H1 (cell line): ENCODE measurements around the gene FDPS. TPM values are rescaled to one million over a fixed set of nuclear protein-coding genes. Genes with fewer than 3 reads are reported as not detected.

Source experiments
- POLR2A ChIP-seq, 2 experiments: IDR thresholded peaks; 1 replicate in 1 of 2; 2 replicates in 1 of 2; pipeline ENCODE4 v1.6.1; 2011; ENCODE audit warnings: low read depth in 2 of 2, low read length in 2 of 2, mild to moderate bottlenecking in 2 of 2; ENCODE audit errors: control extremely low read depth in 1 of 2
- RXRA ChIP-seq: IDR thresholded peaks from 2 replicates; pipeline ENCODE4 v1.6.1; 2011; ENCODE audit warnings: low read depth, mild to moderate bottlenecking, low read length, moderate library complexity; ENCODE audit not compliant: insufficient read depth
- TCF12 ChIP-seq: IDR thresholded peaks from 2 replicates; pipeline ENCODE4 v1.6.1; 2011; ENCODE audit warnings: low read depth, mild to moderate bottlenecking, low read length
- polyA plus RNA-seq, 7 experiments: library from polyadenylated mRNA; depleted of rRNA in 3 of 7; stranded (reverse) in 5 of 7; unstranded in 2 of 7; fragments of >200 nt in 5 of 7; fragments of 200-250 nt in 2 of 7; gene quantifications; 1 replicate in 5 of 7; 2 replicates in 1 of 7; 4 replicates in 1 of 7; pipeline versions ENCODE4 v1.2.1 to v1.2.3, GENCODE V29; 2011 to 2013; ENCODE audit warnings: missing spikeins in 2 of 7, mixed read lengths in 2 of 7
- total RNA-seq: library from RNA; stranded (reverse); fragmentation: NEBNext Ultra II Directional; extraction: Animal tissue kit (Norgen Biotek cat#: 25700); gene quantifications from 2 replicates; pipeline ENCODE4 v1.2.1, GENCODE V29; 2021
- TF ChIP-seq, protein P1 (sequence below): IDR thresholded peaks from 2 replicates; pipeline ENCODE4 v1.6.1; 2012; ENCODE audit warnings: inconsistent platforms

FDPS gene
- total and polyA plus RNA-seq, 2 of the 8 experiments (the other 6 are each of a cell fraction or from before 2014, with no cell fraction given), result 267 to 368 TPM

DNA sequence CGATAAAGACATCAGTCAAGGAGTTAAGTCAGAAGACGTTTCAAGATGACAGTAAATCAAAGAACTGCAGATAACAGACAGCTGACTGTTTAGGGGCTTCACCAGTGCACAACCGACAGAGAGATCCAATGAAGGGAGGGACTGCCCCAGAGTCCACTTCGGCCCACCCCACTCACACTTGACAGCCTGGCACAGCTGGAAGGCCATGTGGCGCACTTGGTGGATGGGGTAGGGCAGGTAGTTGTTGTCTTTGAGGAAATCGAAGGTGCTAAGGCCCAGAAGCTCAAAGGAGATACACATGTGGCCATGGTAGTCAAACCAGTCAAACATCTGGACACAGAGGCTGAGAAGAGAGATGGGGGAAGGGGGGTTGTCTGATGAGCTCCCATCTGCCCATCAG lies 42.1 kb upstream of the FDPS start (continued):
- no peak for TF ChIP-seq POLR2A (IDR thresholded peaks at IDR 0.05; ENCODE audit: control extremely low read depth in 1 of 2, low read depth in 2 of 2, low read length in 2 of 2)
- no peak for TF ChIP-seq TCF12
- TF ChIP-seq, protein P1, sequence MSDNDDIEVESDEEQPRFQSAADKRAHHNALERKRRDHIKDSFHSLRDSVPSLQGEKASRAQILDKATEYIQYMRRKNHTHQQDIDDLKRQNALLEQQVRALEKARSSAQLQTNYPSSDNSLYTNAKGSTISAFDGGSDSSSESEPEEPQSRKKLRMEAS, result no peak
- no peak for TF ChIP-seq RXRA
